ENCODE measurements around the gene DQX1.

- TF ChIP-seq CTCF (conservative IDR thresholded peaks at IDR 0.05 in 1 of 2, IDR thresholded peaks at IDR 0.05 in 1 of 2; ENCODE audit: extremely low read depth in 1 of 2, insufficient read depth in 1 of 2, low read depth in 1 of 2, low read length in 2 of 2) (no peak), EZH2 (IDR thresholded peaks at IDR 0.05; ENCODE audit: borderline replicate concordance, low read length) (no peak)
Observed at GRCh38 chr2:74540291-74540690, 14.3 kb upstream of the DQX1 start.

Data from mammary epithelial cell (primary cell).